GM18498 (cell line): ENCODE measurements around the gene REC8.
A peak's percentile ranks its signal among the peaks of the same experiment; 100 is the strongest.

Experiments used
- ATAC-seq: cut with Tn5 transposase; IDR thresholded peaks from one replicate; pipeline ENCODE4 v1.9.1; 2021; ENCODE audit warnings: mild to moderate bottlenecking, moderate library complexity; ENCODE audit not compliant: unreplicated experiment

REC8 gene

GRCh38 chr14:24171422-24172260, at the start of gene REC8:
Gene REC8 (plus strand): TSS chr14:24172080. CDS start chr14:24172553, 473 bp downstream.
- peak; percentile 82 for ATAC-seq

- no peak for ATAC-seq
Measured at GRCh38 chr14:24122416-24122815, 49.5 kb upstream of the REC8 start.

- ATAC-seq, result no peak
Measured at GRCh38 chr14:24122898-24123297, 49.0 kb upstream of the REC8 start.

- no peak for ATAC-seq
Measured at GRCh38 chr14:24123424-24124417, 48.2 kb upstream of the REC8 start.

- ATAC-seq, result no peak
Measured at GRCh38 chr14:24126939-24127338, 44.9 kb upstream of the REC8 start.

GRCh38 chr14:24127673-24128072, 44.2 kb upstream of the REC8 start:
- no peak for ATAC-seq

- no peak for ATAC-seq
Measured at GRCh38 chr14:24129410-24129998, 42.4 kb upstream of the REC8 start.

GRCh38 chr14:24130380-24130716, 41.5 kb upstream of the REC8 start, which contains the start of gene FITM1:
Gene FITM1 (plus strand): TSS chr14:24130659. CDS start chr14:24131564, 905 bp downstream.
- ATAC-seq, result no peak

- ATAC-seq, result no peak
Measured at GRCh38 chr14:24130717-24131548, 40.9 kb upstream of the REC8 start.

- no peak for ATAC-seq
Measured at GRCh38 chr14:24131549-24131966, 40.3 kb upstream of the REC8 start.

GRCh38 chr14:24132061-24132685, 39.7 kb upstream of the REC8 start:
- no peak for ATAC-seq

GRCh38 chr14:24132976-24133375, 38.9 kb upstream of the REC8 start:
- ATAC-seq, result no peak

GRCh38 chr14:24133735-24134134, 38.1 kb upstream of the REC8 start:
- ATAC-seq, result no peak

- peak; percentile 10 for ATAC-seq
Measured at GRCh38 chr14:24135584-24135833, 36.4 kb upstream of the REC8 start.

- peak; percentile 90 for ATAC-seq
Measured at GRCh38 chr14:24135834-24136683, 35.8 kb upstream of the REC8 start, which contains the start of gene PSME1. Gene PSME1 (plus strand): TSS chr14:24136194. CDS start chr14:24136263, 69 bp downstream.

- no peak for ATAC-seq
Measured at GRCh38 chr14:24136684-24137528, 35.0 kb upstream of the REC8 start.

- no peak for ATAC-seq
Measured at GRCh38 chr14:24137529-24138395, 34.1 kb upstream of the REC8 start.
